Lower leg skin (tissue), 4 donors: ENCODE data around the gene AMD1. TPM values are rescaled to one million over a fixed set of nuclear protein-coding genes. Genes with fewer than 3 reads are reported as not detected.

Source experiments
- DNase-seq, 2 donors: peaks; one replicate each; pipeline ENCODE4 v3.0.0-alpha.2; 2019; ENCODE audit warnings: low spot score in 2 of 2
- H3K4me3 ChIP-seq: fragments of 200-600 bp; sonication (generic); 2 replicates; pipeline ENCODE4 v1.5.1; 2017; ENCODE audit warnings: mild to moderate bottlenecking, low read depth; ENCODE audit not compliant: poor library complexity, severe bottlenecking
- CTCF ChIP-seq, 3 donors: fragments of 450-650 bp; IDR thresholded peaks; one replicate each; pipeline ENCODE4 v1.5.1; 2016; ENCODE audit warnings: antibody characterized with exemption in 3 of 3, mild to moderate bottlenecking in 3 of 3, moderate library complexity in 2 of 3
- POLR2A ChIP-seq, 2 donors: fragments of 450-650 bp; IDR thresholded peaks; one replicate each; pipeline ENCODE4 v1.6.1; 2016 to 2017; ENCODE audit warnings: antibody characterized with exemption in 2 of 2, mild to moderate bottlenecking in 1 of 2, moderate library complexity in 1 of 2
- WGBS, 2 donors: methylation state at CpG; one replicate each; pipeline ENCODE4 v1.1.5; 2018; 5-methylcytosine and 5-hydroxymethylcytosine counted together
- intact Hi-C: fragments of 100-400 bp; cut with DNase I; formaldehyde crosslinking; loops from one replicate; pipeline ENCODE4 v1.15.0; 2023; ENCODE audit warnings: low total_unique reads
- total RNA-seq, 4 donors: library from RNA; depleted of rRNA; stranded (reverse); fragments of >200 nt; gene quantifications; one replicate each; pipeline ENCODE4 v1.1.0, GENCODE V29; 2016

Gene AMD1
- total RNA-seq, 4 donors from 2014 or later: 36.3 to 49.8 (median 40.4) TPM

- WGBS, 2 donors: 1% methylated on average over 18 to 29 of the region's 29 CpGs
- intact Hi-C loops: loop anchor here (10.0 kb wide), 1 partner anchor 61 kb away; the partner anchor contains the start of gene CDK19
Observed at GRCh38 chr6:110876170-110876773, 1.7 kb downstream of the AMD1 start.

GRCh38 chr6:110876806-110877564 lies 2.4 kb downstream of the AMD1 start:
- 45 to 47% methylated on average over 10 of the region's 10 CpGs for WGBS, 2 donors
- DNase-seq: no peak
- TF ChIP-seq CTCF (IDR thresholded peaks at IDR 0.05): no peak
- TF ChIP-seq POLR2A (IDR thresholded peaks at IDR 0.05): no peak
- intact Hi-C loops: loop anchor here (10.0 kb wide), 1 partner anchor 62 kb away; the partner anchor contains the start of gene CDK19
- H3K4me3 ChIP-seq: peak overlapping the region; percentile 96

More at GRCh38 chr6:110876170-110876773, 1.7 kb downstream of the AMD1 start:
- DNase-seq: peak; percentile 85 to 97
- TF ChIP-seq CTCF (IDR thresholded peaks at IDR 0.05) (no peak), POLR2A (IDR thresholded peaks at IDR 0.05) (no peak)
- peak overlapping the region; percentile 96 for H3K4me3 ChIP-seq

DNA sequence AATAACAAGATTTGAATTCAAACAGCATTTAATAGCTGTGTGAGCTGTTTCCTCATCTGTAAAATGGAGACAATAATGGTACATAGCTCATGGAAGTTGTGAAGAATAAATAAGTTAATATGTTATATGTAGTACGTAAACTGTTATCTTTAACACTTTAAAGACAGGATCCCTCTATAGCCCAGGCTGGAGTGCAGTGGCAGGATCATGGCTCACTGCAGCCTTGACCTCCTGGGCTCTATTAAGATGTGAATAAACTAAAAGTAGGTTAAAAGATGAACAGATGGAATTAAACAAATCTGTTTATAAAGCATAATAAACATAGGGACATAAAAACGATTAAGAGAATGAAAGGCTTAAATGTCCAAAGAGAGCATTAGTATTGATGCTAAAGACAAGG lies 3.0 kb downstream of the AMD1 start:
- intact Hi-C loops: loop anchor here (10.0 kb wide), 1 partner anchor 63 kb away; the partner anchor contains the start of gene CDK19
- 51 to 52% methylated on average over 2 of the region's 2 CpGs for WGBS, 2 donors
- no peak overlapping the region for H3K4me3 ChIP-seq
- DNase-seq: no peak
- TF ChIP-seq POLR2A (IDR thresholded peaks at IDR 0.05) (no peak), CTCF (IDR thresholded peaks at IDR 0.05) (no peak)

GRCh38 chr6:110878751-110879522 lies 4.4 kb downstream of the AMD1 start:
- WGBS, 2 donors: 19 to 20% methylated on average over 10 of the region's 10 CpGs
- no peak overlapping the region for H3K4me3 ChIP-seq
- TF ChIP-seq CTCF (IDR thresholded peaks at IDR 0.05) (no peak), POLR2A (IDR thresholded peaks at IDR 0.05) (no peak)
- no peak for DNase-seq
- intact Hi-C loops: loop anchor here (1.0 to 10.0 kb wide), 2 partner anchors 32 to 64 kb away; partner anchors contain the start of gene CDK19

DNA sequence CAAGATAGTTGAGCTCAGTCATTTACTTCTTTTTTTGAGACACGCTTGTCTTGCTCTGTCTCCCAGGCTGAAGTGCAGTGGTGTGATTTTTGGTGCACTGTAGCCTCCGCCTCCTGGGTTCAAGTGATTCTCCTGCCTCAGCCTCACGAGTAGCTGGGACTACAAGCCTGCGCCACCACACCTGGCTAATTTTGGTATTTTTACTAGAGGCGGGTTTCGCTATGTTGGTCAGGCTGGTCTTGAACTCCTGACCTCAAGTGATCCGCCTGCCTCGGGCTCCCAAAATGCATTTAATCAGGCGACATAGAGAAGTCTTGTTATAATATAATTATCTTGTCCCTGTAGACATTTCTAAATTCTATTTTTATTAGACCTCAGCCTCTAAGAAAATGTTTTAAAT lies 6.1 kb downstream of the AMD1 start:
- TF ChIP-seq CTCF (IDR thresholded peaks at IDR 0.05) (no peak), POLR2A (IDR thresholded peaks at IDR 0.05) (no peak)
- no peak for DNase-seq
- intact Hi-C loops: no loop called here
- WGBS, 2 donors: 91% methylated on average over 9 of the region's 9 CpGs
- H3K4me3 ChIP-seq: no peak overlapping the region
